Measurements from ENCODE around the gene ASCC3.
A peak's percentile ranks its signal among the peaks of the same experiment; 100 is the strongest.

Gene ASCC3

GRCh38 chr6:100504786-100505737 lies 376.1 kb downstream of the ASCC3 start:
- H3K27me3 ChIP-seq (ENCODE audit: insufficient read depth, poor library complexity, severe bottlenecking): no peaks in the 10 kb centered on the region
- peaks cover 9% of the 10 kb centered on the region for H3K4me1 ChIP-seq (ENCODE audit: insufficient read depth, poor library complexity, severe bottlenecking)
- H3K4me3 ChIP-seq (ENCODE audit: severe bottlenecking): no peak overlapping the region
- ATAC-seq (ENCODE audit: low read depth) (peak; percentile 88), DNase-seq (ENCODE audit: low spot score) (no peak)
- no peaks in the 10 kb centered on the region for H3K9me3 ChIP-seq (ENCODE audit: severe bottlenecking)
- TF ChIP-seq, protein P1, sequence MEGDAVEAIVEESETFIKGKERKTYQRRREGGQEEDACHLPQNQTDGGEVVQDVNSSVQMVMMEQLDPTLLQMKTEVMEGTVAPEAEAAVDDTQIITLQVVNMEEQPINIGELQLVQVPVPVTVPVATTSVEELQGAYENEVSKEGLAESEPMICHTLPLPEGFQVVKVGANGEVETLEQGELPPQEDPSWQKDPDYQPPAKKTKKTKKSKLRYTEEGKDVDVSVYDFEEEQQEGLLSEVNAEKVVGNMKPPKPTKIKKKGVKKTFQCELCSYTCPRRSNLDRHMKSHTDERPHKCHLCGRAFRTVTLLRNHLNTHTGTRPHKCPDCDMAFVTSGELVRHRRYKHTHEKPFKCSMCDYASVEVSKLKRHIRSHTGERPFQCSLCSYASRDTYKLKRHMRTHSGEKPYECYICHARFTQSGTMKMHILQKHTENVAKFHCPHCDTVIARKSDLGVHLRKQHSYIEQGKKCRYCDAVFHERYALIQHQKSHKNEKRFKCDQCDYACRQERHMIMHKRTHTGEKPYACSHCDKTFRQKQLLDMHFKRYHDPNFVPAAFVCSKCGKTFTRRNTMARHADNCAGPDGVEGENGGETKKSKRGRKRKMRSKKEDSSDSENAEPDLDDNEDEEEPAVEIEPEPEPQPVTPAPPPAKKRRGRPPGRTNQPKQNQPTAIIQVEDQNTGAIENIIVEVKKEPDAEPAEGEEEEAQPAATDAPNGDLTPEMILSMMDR (IDR thresholded peaks at IDR 0.05; ENCODE audit: poor library complexity, severe bottlenecking): no peak
- peak overlapping the region; percentile 17 for H3K27ac ChIP-seq (ENCODE audit: poor library complexity, severe bottlenecking)
- H3K36me3 ChIP-seq (ENCODE audit: low read depth): peaks cover 12% of the 10 kb centered on the region; the same call in 1 of the 2 replicates

DNA sequence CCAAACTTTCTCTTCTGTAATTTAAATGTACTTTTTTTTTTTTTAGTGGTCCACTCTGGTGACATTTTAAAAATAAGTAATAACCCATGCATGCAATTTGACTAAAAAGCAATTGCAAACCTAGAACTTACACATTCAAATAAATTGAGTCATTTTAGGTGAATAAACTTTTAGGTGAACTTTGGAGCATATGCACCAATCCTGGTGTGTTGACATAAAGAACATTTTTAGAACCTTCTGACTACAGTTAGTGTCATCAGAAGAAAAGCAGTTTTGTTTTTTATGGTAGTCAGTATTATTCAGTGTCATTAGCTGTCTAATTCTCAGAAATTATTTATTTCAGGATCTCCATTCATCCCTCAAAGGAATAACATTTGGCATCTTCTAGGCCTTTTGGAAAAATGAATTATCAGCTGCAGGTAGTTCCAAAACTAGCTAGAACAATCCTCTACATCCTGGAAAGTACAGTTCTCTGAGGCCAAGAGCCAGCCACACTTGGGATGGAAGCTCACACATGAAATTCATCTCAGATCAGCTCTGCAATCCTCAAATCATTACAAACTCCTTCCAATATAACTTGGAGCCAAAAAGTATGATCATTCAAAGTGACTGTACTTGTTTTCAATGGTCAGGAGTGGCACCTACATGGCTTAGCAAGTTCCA lies 378.0 kb downstream of the ASCC3 start:
- no peak overlapping the region for H3K27ac ChIP-seq (ENCODE audit: poor library complexity, severe bottlenecking)
- no peaks in the 10 kb centered on the region for H3K36me3 ChIP-seq (ENCODE audit: low read depth)
- ATAC-seq (ENCODE audit: low read depth): no peak
- H3K27me3 ChIP-seq (ENCODE audit: insufficient read depth, poor library complexity, severe bottlenecking): no peaks in the 10 kb centered on the region
- H3K9me3 ChIP-seq (ENCODE audit: severe bottlenecking): no peaks in the 10 kb centered on the region
- DNase-seq (ENCODE audit: low spot score): no peak
- peaks cover 9% of the 10 kb centered on the region for H3K4me1 ChIP-seq (ENCODE audit: insufficient read depth, poor library complexity, severe bottlenecking)
- TF ChIP-seq, protein P1 (IDR thresholded peaks at IDR 0.05; ENCODE audit: poor library complexity, severe bottlenecking): no peak
- H3K4me3 ChIP-seq (ENCODE audit: severe bottlenecking): no peak overlapping the region

GRCh38 chr6:100493206-100493888 lies 387.8 kb downstream of the ASCC3 start:
- Histone ChIP-seq H3K27me3 (ENCODE audit: insufficient read depth, poor library complexity, severe bottlenecking) (no peaks in the 10 kb centered on the region), H3K9me3 (ENCODE audit: severe bottlenecking) (no peaks in the 10 kb centered on the region), H3K27ac (ENCODE audit: poor library complexity, severe bottlenecking) (no peak overlapping the region), H3K36me3 (ENCODE audit: low read depth) (no peaks in the 10 kb centered on the region), H3K4me1 (ENCODE audit: insufficient read depth, poor library complexity, severe bottlenecking) (peaks cover 14% of the 10 kb centered on the region), H3K4me3 (ENCODE audit: severe bottlenecking) (no peak overlapping the region)
- TF ChIP-seq, protein P1 (IDR thresholded peaks at IDR 0.05; ENCODE audit: poor library complexity, severe bottlenecking): no peak
- ATAC-seq (ENCODE audit: low read depth) (peak; percentile 98), DNase-seq (ENCODE audit: low spot score) (peak; percentile 63)

DNA sequence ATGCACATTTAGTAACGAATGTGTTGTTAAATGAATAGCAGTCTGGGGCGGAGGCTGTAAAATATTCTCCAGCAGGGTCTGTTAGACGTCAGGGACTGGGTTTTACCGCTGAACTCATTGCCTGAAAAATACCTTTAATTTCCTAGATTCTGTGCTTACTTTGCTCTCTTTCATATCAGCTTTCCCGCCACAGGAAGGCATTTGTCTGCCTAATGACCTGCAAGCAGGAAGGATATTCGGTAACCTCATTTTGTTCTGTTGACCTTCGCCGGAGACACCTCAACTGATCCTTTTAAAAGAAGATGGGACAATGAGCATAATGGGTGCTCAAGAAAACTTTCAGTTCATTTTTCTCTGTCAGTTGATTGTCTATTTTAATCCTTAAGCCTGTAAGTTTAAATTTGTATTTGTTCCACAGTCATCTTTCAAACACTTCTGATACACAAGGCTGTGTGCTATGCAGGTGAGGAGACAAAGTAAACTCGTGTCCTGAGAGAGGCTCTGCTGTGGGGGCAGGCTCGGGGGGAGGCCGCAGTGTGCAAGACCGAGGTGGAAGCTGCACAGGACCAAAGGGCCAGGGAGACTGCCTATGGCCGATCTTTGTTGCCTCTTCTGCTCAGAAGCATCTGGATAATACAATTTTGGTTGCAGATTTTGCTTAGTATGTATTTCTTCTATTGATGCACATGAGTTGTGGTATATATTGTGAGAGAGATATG lies 389.0 kb downstream of the ASCC3 start:
- DNase-seq (ENCODE audit: low spot score): no peak
- H3K4me3 ChIP-seq (ENCODE audit: severe bottlenecking): no peak overlapping the region
- peaks cover 14% of the 10 kb centered on the region for H3K4me1 ChIP-seq (ENCODE audit: insufficient read depth, poor library complexity, severe bottlenecking)
- H3K36me3 ChIP-seq (ENCODE audit: low read depth): no peaks in the 10 kb centered on the region
- no peak overlapping the region for H3K27ac ChIP-seq (ENCODE audit: poor library complexity, severe bottlenecking)
- no peaks in the 10 kb centered on the region for H3K9me3 ChIP-seq (ENCODE audit: severe bottlenecking)
- TF ChIP-seq, protein P1 (IDR thresholded peaks at IDR 0.05; ENCODE audit: poor library complexity, severe bottlenecking): no peak
- H3K27me3 ChIP-seq (ENCODE audit: insufficient read depth, poor library complexity, severe bottlenecking): no peaks in the 10 kb centered on the region
- ATAC-seq (ENCODE audit: low read depth): no peak
